Measurements from ENCODE around the gene BCAS3.

BCAS3 gene

DNA sequence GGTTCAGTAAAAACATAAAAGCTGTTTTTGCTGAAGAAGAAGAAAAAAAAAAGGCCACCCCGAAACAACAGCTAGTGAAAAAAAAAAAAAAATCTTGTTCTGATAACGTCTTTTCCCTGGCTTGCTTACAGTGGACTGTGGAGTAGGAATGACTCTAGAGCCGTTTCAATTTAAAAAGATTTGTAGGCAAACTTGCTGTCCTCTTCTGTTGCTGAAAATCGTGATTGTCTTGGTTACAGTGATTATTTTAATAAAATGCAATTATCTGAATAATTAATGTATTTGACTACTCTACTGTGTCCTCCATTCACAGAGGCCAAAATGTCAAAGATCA is 531.4 kb downstream of the BCAS3 start:
- H3F3A ChIP-seq (ENCODE audit: insufficient read depth, low read length), result no peaks in the 10 kb centered on the region
- H4K20me1 ChIP-seq (ENCODE audit: insufficient read depth, low read length), result no peaks in the 10 kb centered on the region
- H3K36me3 ChIP-seq (ENCODE audit: insufficient read depth, low read length), result no peaks in the 10 kb centered on the region
- no peak overlapping the region for H3K9ac ChIP-seq (ENCODE audit: low read length)
- no peaks in the 10 kb centered on the region for H3K9me3 ChIP-seq (ENCODE audit: low read length)
- no peaks in the 10 kb centered on the region for H3K9me2 ChIP-seq (ENCODE audit: low read depth, low read length)
- no peaks in the 10 kb centered on the region for H3K27me3 ChIP-seq (ENCODE audit: insufficient read depth, low read length)
- H2AFZ ChIP-seq (ENCODE audit: low read length), result no peak overlapping the region
- H3K79me2 ChIP-seq (ENCODE audit: insufficient read depth, low read length), result no peaks in the 10 kb centered on the region
- H3K4me3 ChIP-seq (ENCODE audit: low read depth, low read length, poor library complexity, severe bottlenecking), result no peak overlapping the region
- no peak overlapping the region for H3K27ac ChIP-seq (ENCODE audit: low read depth, low read length, poor library complexity, severe bottlenecking)
- H3K4me1 ChIP-seq (ENCODE audit: insufficient read depth, low read length, severe bottlenecking), result no peaks in the 10 kb centered on the region
- no peak overlapping the region for H3K4me2 ChIP-seq (ENCODE audit: low read length)
- TF ChIP-seq EZH2 (IDR thresholded peaks at IDR 0.05; ENCODE audit: borderline replicate concordance, low read length), result no peak
- TF ChIP-seq CTCF (IDR thresholded peaks at IDR 0.05; ENCODE audit: low read length), result no peak

GRCh38 chr17:61209525-61209924 is 531.9 kb downstream of the BCAS3 start:
- Histone ChIP-seq H3K4me1 (ENCODE audit: insufficient read depth, low read length, severe bottlenecking) (no peaks in the 10 kb centered on the region), H3K27me3 (ENCODE audit: insufficient read depth, low read length) (no peaks in the 10 kb centered on the region), H2AFZ (ENCODE audit: low read length) (no peak overlapping the region), H4K20me1 (ENCODE audit: insufficient read depth, low read length) (no peaks in the 10 kb centered on the region), H3K27ac (ENCODE audit: low read depth, low read length, poor library complexity, severe bottlenecking) (no peak overlapping the region), H3K9ac (ENCODE audit: low read length) (no peak overlapping the region), H3F3A (ENCODE audit: insufficient read depth, low read length) (no peaks in the 10 kb centered on the region), H3K4me2 (ENCODE audit: low read length) (no peak overlapping the region), H3K9me2 (ENCODE audit: low read depth, low read length) (no peaks in the 10 kb centered on the region), H3K79me2 (ENCODE audit: insufficient read depth, low read length) (no peaks in the 10 kb centered on the region), H3K4me3 (ENCODE audit: low read depth, low read length, poor library complexity, severe bottlenecking) (no peak overlapping the region), H3K36me3 (ENCODE audit: insufficient read depth, low read length) (no peaks in the 10 kb centered on the region), H3K9me3 (ENCODE audit: low read length) (no peaks in the 10 kb centered on the region)
- TF ChIP-seq EZH2 (IDR thresholded peaks at IDR 0.05; ENCODE audit: borderline replicate concordance, low read length), result no peak
- TF ChIP-seq CTCF (IDR thresholded peaks at IDR 0.05; ENCODE audit: low read length), result no peak

- Histone ChIP-seq H4K20me1 (ENCODE audit: insufficient read depth, low read length) (no peaks in the 10 kb centered on the region), H3K36me3 (ENCODE audit: insufficient read depth, low read length) (no peaks in the 10 kb centered on the region), H3K27me3 (ENCODE audit: insufficient read depth, low read length) (no peaks in the 10 kb centered on the region), H3K4me1 (ENCODE audit: insufficient read depth, low read length, severe bottlenecking) (no peaks in the 10 kb centered on the region), H3F3A (ENCODE audit: insufficient read depth, low read length) (no peaks in the 10 kb centered on the region), H3K27ac (ENCODE audit: low read depth, low read length, poor library complexity, severe bottlenecking) (no peak overlapping the region), H3K79me2 (ENCODE audit: insufficient read depth, low read length) (no peaks in the 10 kb centered on the region), H2AFZ (ENCODE audit: low read length) (no peak overlapping the region), H3K9me2 (ENCODE audit: low read depth, low read length) (no peaks in the 10 kb centered on the region), H3K4me3 (ENCODE audit: low read depth, low read length, poor library complexity, severe bottlenecking) (no peak overlapping the region), H3K4me2 (ENCODE audit: low read length) (no peak overlapping the region), H3K9me3 (ENCODE audit: low read length) (no peaks in the 10 kb centered on the region), H3K9ac (ENCODE audit: low read length) (no peak overlapping the region)
- TF ChIP-seq CTCF (IDR thresholded peaks at IDR 0.05; ENCODE audit: low read length) (no peak), EZH2 (IDR thresholded peaks at IDR 0.05; ENCODE audit: borderline replicate concordance, low read length) (no peak)
Observed at GRCh38 chr17:61211236-61211635, 533.6 kb downstream of the BCAS3 start.

Measured in OCI-LY1 (cell line).